ENCODE measurements around the gene C14orf180.
"Not testable (repeated sequence)": the region's sequence is repeated elsewhere in the genome, so short reads cannot be mapped to it uniquely, and the experiment has no call there.

The C14orf180 gene

GRCh38 chr14:104611881-104612280 lies 32.3 kb downstream of the C14orf180 start:
- no peak for DNase-seq (ENCODE audit: low read depth in 2 of 2)

- no peak for DNase-seq (ENCODE audit: low read depth in 2 of 2)
Observed at GRCh38 chr14:104614126-104614812, 34.7 kb downstream of the C14orf180 start.

- no peak for DNase-seq (ENCODE audit: low read depth in 2 of 2)
Observed at GRCh38 chr14:104624939-104625338, 45.4 kb downstream of the C14orf180 start.

GRCh38 chr14:104632781-104633180 lies 53.2 kb downstream of the C14orf180 start:
- no peak for DNase-seq (ENCODE audit: low read depth in 2 of 2)

GRCh38 chr14:104633276-104634137 lies 53.9 kb downstream of the C14orf180 start:
- no peak for DNase-seq (ENCODE audit: low read depth in 2 of 2)

GRCh38 chr14:104634138-104634760 lies 54.7 kb downstream of the C14orf180 start:
- no peak for DNase-seq (ENCODE audit: low read depth in 2 of 2)

GRCh38 chr14:104634886-104635570 lies 55.5 kb downstream of the C14orf180 start:
- DNase-seq (ENCODE audit: low read depth in 2 of 2), result no peak

GRCh38 chr14:104635717-104636116 lies 56.2 kb downstream of the C14orf180 start:
- DNase-seq (ENCODE audit: low read depth in 2 of 2), result no peak

- DNase-seq (ENCODE audit: low read depth in 2 of 2), result no peak
Observed at GRCh38 chr14:104636131-104636530, 56.6 kb downstream of the C14orf180 start.

GRCh38 chr14:104636846-104637545 lies 57.4 kb downstream of the C14orf180 start:
- DNase-seq (ENCODE audit: low read depth in 2 of 2), result not testable (repeated sequence)

GRCh38 chr14:104637546-104638003 lies 58.0 kb downstream of the C14orf180 start:
- DNase-seq (ENCODE audit: low read depth in 2 of 2), result no peak

- DNase-seq (ENCODE audit: low read depth in 2 of 2), result no peak
Observed at GRCh38 chr14:104638190-104638589, 58.6 kb downstream of the C14orf180 start.

- DNase-seq (ENCODE audit: low read depth in 2 of 2), result no peak
Observed at GRCh38 chr14:104638927-104639450, 59.4 kb downstream of the C14orf180 start.

GRCh38 chr14:104639471-104639870 lies 59.9 kb downstream of the C14orf180 start:
- DNase-seq (ENCODE audit: low read depth in 2 of 2), result no peak
